Measurements from ENCODE around the gene MT1A. TPM values are rescaled to one million over a fixed set of nuclear protein-coding genes. Genes with fewer than 3 reads are reported as not detected.

Gene MT1A
- total and polyA plus RNA-seq, 3 experiments from 2014 or later: 0.71 TPM; not detected in 2

GRCh38 chr16:56610609-56611111 lies 27.8 kb upstream of the MT1A start:
- Mint-ChIP-seq H3K4me3 (peak overlapping the region; percentile 86 to 99 (median 95)), H3K9me3 (no peaks in the 10 kb centered on the region), H3K36me3 (peaks cover 0 to 8% (median 0%) of the 10 kb centered on the region in 3 donors), H3K27ac (peak overlapping the region; percentile 82 to 98 (median 96)), H3K27me3 (no peaks in the 10 kb centered on the region), H3K4me1 (peaks cover 46 to 51% (median 48%) of the 10 kb centered on the region in 3 donors)
- Histone ChIP-seq H3K27ac (ENCODE audit: low read depth, low read length) (peak overlapping the region; percentile 52), H3K9me3 (ENCODE audit: low read length) (no peaks in the 10 kb centered on the region), H3K4me3 (ENCODE audit: low read length) (no peak overlapping the region), H3K36me3 (ENCODE audit: insufficient read depth, low read length) (no peaks in the 10 kb centered on the region), H3K4me1 (ENCODE audit: insufficient read depth, low read length) (peaks cover 39% of the 10 kb centered on the region), H3K27me3 (ENCODE audit: insufficient read depth, low read length, poor library complexity, severe bottlenecking) (no peaks in the 10 kb centered on the region)
- DNase-seq: peak in 1 of 5 donors; percentile 19
- ChIA-PET POLR2A (interaction anchor here (1.2 to 1.5 kb wide), 2 partner anchors 13 to 33 kb away, joined by 3 to 5 read pairs; no protein-coding TSS in a partner anchor), CTCF (interaction anchor here (0.9 to 4.5 kb wide), 7 partner anchors 10 to 91 kb away, joined by 3 to 18 read pairs (median 6); no protein-coding TSS in a partner anchor)

GRCh38 chr16:56611281-56611833 lies 27.1 kb upstream of the MT1A start:
- peaks cover 0 to 8% (median 0%) of the 10 kb centered on the region in 3 donors for H3K36me3 Mint-ChIP-seq
- H3K9me3 Mint-ChIP-seq: no peaks in the 10 kb centered on the region
- H3K36me3 ChIP-seq (ENCODE audit: insufficient read depth, low read length): no peaks in the 10 kb centered on the region
- H3K4me3 Mint-ChIP-seq: peak overlapping the region in 4 of 7 donors; percentile 54 to 98 (median 82)
- no peak overlapping the region for H3K4me3 ChIP-seq (ENCODE audit: low read length)
- no peaks in the 10 kb centered on the region for H3K27me3 ChIP-seq (ENCODE audit: insufficient read depth, low read length, poor library complexity, severe bottlenecking)
- ChIA-PET CTCF (interaction anchor here (0.9 to 4.5 kb wide), 6 partner anchors 10 to 90 kb away, joined by 3 to 18 read pairs (median 6); no protein-coding TSS in a partner anchor), POLR2A (interaction anchor here (1.0 to 1.5 kb wide), 2 partner anchors 12 to 71 kb away, joined by 3 read pairs; partner anchors contain the start of gene MT1X)
- no peak for DNase-seq
- peaks cover 39% of the 10 kb centered on the region for H3K4me1 ChIP-seq (ENCODE audit: insufficient read depth, low read length)
- no peaks in the 10 kb centered on the region for H3K27me3 Mint-ChIP-seq
- H3K27ac ChIP-seq (ENCODE audit: low read depth, low read length): no peak overlapping the region
- peak overlapping the region; percentile 82 to 98 (median 96) for H3K27ac Mint-ChIP-seq
- H3K4me1 Mint-ChIP-seq: peaks cover 46 to 50% (median 48%) of the 10 kb centered on the region in 3 donors
- no peaks in the 10 kb centered on the region for H3K9me3 ChIP-seq (ENCODE audit: low read length)

GRCh38 chr16:56613706-56614105 lies 24.8 kb upstream of the MT1A start:
- Histone ChIP-seq H3K4me3 (ENCODE audit: low read length) (no peak overlapping the region), H3K4me1 (ENCODE audit: insufficient read depth, low read length) (peaks cover 28% of the 10 kb centered on the region), H3K27me3 (ENCODE audit: insufficient read depth, low read length, poor library complexity, severe bottlenecking) (peaks cover 8% of the 10 kb centered on the region), H3K9me3 (ENCODE audit: low read length) (no peaks in the 10 kb centered on the region), H3K36me3 (ENCODE audit: insufficient read depth, low read length) (no peaks in the 10 kb centered on the region), H3K27ac (ENCODE audit: low read depth, low read length) (no peak overlapping the region)
- H3K4me1 Mint-ChIP-seq: peaks cover 32 to 43% (median 35%) of the 10 kb centered on the region in 3 donors
- peak overlapping the region in 1 of 7 donors; percentile 24 for H3K4me3 Mint-ChIP-seq
- H3K9me3 Mint-ChIP-seq: no peaks in the 10 kb centered on the region
- H3K27me3 Mint-ChIP-seq: peaks cover 2 to 11% of the 10 kb centered on the region in 2 donors
- POLR2A ChIA-PET: no interaction called here
- H3K27ac Mint-ChIP-seq: no peak overlapping the region
- no peak for DNase-seq
- CTCF ChIA-PET: interaction anchor here (1.0 to 1.2 kb wide), 2 partner anchors 12 to 100 kb away, joined by 3 to 4 read pairs; partner anchors contain the start of gene MT1E
- H3K36me3 Mint-ChIP-seq: peaks cover 0 to 5% (median 0%) of the 10 kb centered on the region in 3 donors

GRCh38 chr16:56614549-56614991 lies 23.9 kb upstream of the MT1A start:
- H3K4me1 Mint-ChIP-seq: peaks cover 23 to 34% (median 26%) of the 10 kb centered on the region in 3 donors
- peaks cover 24% of the 10 kb centered on the region for H3K4me1 ChIP-seq (ENCODE audit: insufficient read depth, low read length)
- no peak for DNase-seq
- peaks cover 8% of the 10 kb centered on the region for H3K27me3 ChIP-seq (ENCODE audit: insufficient read depth, low read length, poor library complexity, severe bottlenecking)
- H3K36me3 ChIP-seq (ENCODE audit: insufficient read depth, low read length): no peaks in the 10 kb centered on the region
- peak overlapping the region in 1 of 7 donors; percentile 24 for H3K4me3 Mint-ChIP-seq
- H3K9me3 ChIP-seq (ENCODE audit: low read length): no peaks in the 10 kb centered on the region
- no peak overlapping the region for H3K27ac ChIP-seq (ENCODE audit: low read depth, low read length)
- H3K27me3 Mint-ChIP-seq: peaks cover 2 to 11% of the 10 kb centered on the region in 2 donors
- ChIA-PET CTCF (no interaction called here), POLR2A (no interaction called here)
- no peaks in the 10 kb centered on the region for H3K36me3 Mint-ChIP-seq
- H3K4me3 ChIP-seq (ENCODE audit: low read length): no peak overlapping the region
- peak overlapping the region in 1 of 8 donors; percentile 56 for H3K27ac Mint-ChIP-seq
- no peaks in the 10 kb centered on the region for H3K9me3 Mint-ChIP-seq

- H3K36me3 Mint-ChIP-seq: no peaks in the 10 kb centered on the region
- POLR2A ChIA-PET: no interaction called here
- CTCF ChIA-PET: interaction anchor here (0.9 kb wide), 1 partner anchor 12 kb away, joined by 3 read pairs; no protein-coding TSS in a partner anchor
- no peak overlapping the region for H3K4me3 Mint-ChIP-seq
- Histone ChIP-seq H3K27ac (ENCODE audit: low read depth, low read length) (no peak overlapping the region), H3K9me3 (ENCODE audit: low read length) (no peaks in the 10 kb centered on the region), H3K4me1 (ENCODE audit: insufficient read depth, low read length) (peaks cover 16% of the 10 kb centered on the region), H3K36me3 (ENCODE audit: insufficient read depth, low read length) (no peaks in the 10 kb centered on the region), H3K27me3 (ENCODE audit: insufficient read depth, low read length, poor library complexity, severe bottlenecking) (peaks cover 8% of the 10 kb centered on the region), H3K4me3 (ENCODE audit: low read length) (no peak overlapping the region)
- H3K27ac Mint-ChIP-seq: peak overlapping the region in 1 of 8 donors; percentile 42
- no peaks in the 10 kb centered on the region for H3K9me3 Mint-ChIP-seq
- DNase-seq: no peak
- H3K4me1 Mint-ChIP-seq: peaks cover 18 to 27% (median 20%) of the 10 kb centered on the region in 3 donors
- peaks cover 2 to 11% of the 10 kb centered on the region in 2 donors for H3K27me3 Mint-ChIP-seq
Measured at GRCh38 chr16:56615353-56615752, 23.1 kb upstream of the MT1A start.

- peaks cover 6 to 14% (median 6%) of the 10 kb centered on the region in 3 donors for H3K4me1 Mint-ChIP-seq
- peak overlapping the region in 1 of 8 donors; percentile 17 for H3K27ac Mint-ChIP-seq
- H3K36me3 Mint-ChIP-seq: no peaks in the 10 kb centered on the region
- Histone ChIP-seq H3K27ac (ENCODE audit: low read depth, low read length) (no peak overlapping the region), H3K4me1 (ENCODE audit: insufficient read depth, low read length) (peaks cover 4% of the 10 kb centered on the region), H3K27me3 (ENCODE audit: insufficient read depth, low read length, poor library complexity, severe bottlenecking) (peaks cover 8% of the 10 kb centered on the region), H3K9me3 (ENCODE audit: low read length) (no peaks in the 10 kb centered on the region), H3K4me3 (ENCODE audit: low read length) (no peak overlapping the region), H3K36me3 (ENCODE audit: insufficient read depth, low read length) (no peaks in the 10 kb centered on the region)
- peaks cover 4 to 11% of the 10 kb centered on the region in 2 donors for H3K27me3 Mint-ChIP-seq
- H3K4me3 Mint-ChIP-seq: peak overlapping the region; percentile 39 to 79 (median 70)
- ChIA-PET POLR2A (interaction anchor here (0.6 to 1.2 kb wide), 3 partner anchors 8 to 430 kb away, joined by 3 to 14 read pairs (median 3); partner anchors contain the start of gene MT2A), CTCF (interaction anchor here (1.3 kb wide), 1 partner anchor 9 kb away, joined by 3 read pairs; the partner anchor contains the start of gene MT1E)
- H3K9me3 Mint-ChIP-seq: no peaks in the 10 kb centered on the region
- no peak for DNase-seq
Measured at GRCh38 chr16:56616608-56617211, 21.8 kb upstream of the MT1A start.

- H3K4me3 Mint-ChIP-seq: peak overlapping the region; percentile 61 to 79 (median 69)
- Histone ChIP-seq H3K9me3 (ENCODE audit: low read length) (no peaks in the 10 kb centered on the region), H3K4me3 (ENCODE audit: low read length) (no peak overlapping the region), H3K36me3 (ENCODE audit: insufficient read depth, low read length) (no peaks in the 10 kb centered on the region), H3K27me3 (ENCODE audit: insufficient read depth, low read length, poor library complexity, severe bottlenecking) (peaks cover 8% of the 10 kb centered on the region), H3K4me1 (ENCODE audit: insufficient read depth, low read length) (peaks cover 4% of the 10 kb centered on the region), H3K27ac (ENCODE audit: low read depth, low read length) (no peak overlapping the region)
- DNase-seq: peak in 4 of 5 donors; percentile 22 to 64 (median 42)
- H3K27ac Mint-ChIP-seq: no peak overlapping the region
- no peaks in the 10 kb centered on the region for H3K36me3 Mint-ChIP-seq
- POLR2A ChIA-PET: interaction anchor here (0.5 to 1.2 kb wide), 3 partner anchors 9 to 151 kb away, joined by 3 to 4 read pairs (median 4); partner anchors contain the start of gene MT2A
- CTCF ChIA-PET: interaction anchor here (0.9 to 2.3 kb wide), 4 partner anchors 8 to 26 kb away, joined by 3 to 6 read pairs (median 4); partner anchors contain the start of gene MT1E
- H3K27me3 Mint-ChIP-seq: peaks cover 4 to 11% of the 10 kb centered on the region in 2 donors
- peaks cover 6 to 13% (median 6%) of the 10 kb centered on the region in 3 donors for H3K4me1 Mint-ChIP-seq
- H3K9me3 Mint-ChIP-seq: no peaks in the 10 kb centered on the region
Measured at GRCh38 chr16:56617212-56618085, 21.0 kb upstream of the MT1A start.

Measured in CD8-positive, alpha-beta memory T cell (primary cell).